NOMO-1 (cell line): Measurements from ENCODE around the gene BRPF1.
A peak's percentile ranks its signal among the peaks of the same experiment; 100 is the strongest.

ENCODE experiments used
- DNase-seq, 2 experiments: peaks; one replicate each; lab custom pipeline; 2025; ENCODE audit not compliant: unreplicated experiment in 2 of 2; lab: John Stamatoyannopoulos, UW

Gene BRPF1, protein sequence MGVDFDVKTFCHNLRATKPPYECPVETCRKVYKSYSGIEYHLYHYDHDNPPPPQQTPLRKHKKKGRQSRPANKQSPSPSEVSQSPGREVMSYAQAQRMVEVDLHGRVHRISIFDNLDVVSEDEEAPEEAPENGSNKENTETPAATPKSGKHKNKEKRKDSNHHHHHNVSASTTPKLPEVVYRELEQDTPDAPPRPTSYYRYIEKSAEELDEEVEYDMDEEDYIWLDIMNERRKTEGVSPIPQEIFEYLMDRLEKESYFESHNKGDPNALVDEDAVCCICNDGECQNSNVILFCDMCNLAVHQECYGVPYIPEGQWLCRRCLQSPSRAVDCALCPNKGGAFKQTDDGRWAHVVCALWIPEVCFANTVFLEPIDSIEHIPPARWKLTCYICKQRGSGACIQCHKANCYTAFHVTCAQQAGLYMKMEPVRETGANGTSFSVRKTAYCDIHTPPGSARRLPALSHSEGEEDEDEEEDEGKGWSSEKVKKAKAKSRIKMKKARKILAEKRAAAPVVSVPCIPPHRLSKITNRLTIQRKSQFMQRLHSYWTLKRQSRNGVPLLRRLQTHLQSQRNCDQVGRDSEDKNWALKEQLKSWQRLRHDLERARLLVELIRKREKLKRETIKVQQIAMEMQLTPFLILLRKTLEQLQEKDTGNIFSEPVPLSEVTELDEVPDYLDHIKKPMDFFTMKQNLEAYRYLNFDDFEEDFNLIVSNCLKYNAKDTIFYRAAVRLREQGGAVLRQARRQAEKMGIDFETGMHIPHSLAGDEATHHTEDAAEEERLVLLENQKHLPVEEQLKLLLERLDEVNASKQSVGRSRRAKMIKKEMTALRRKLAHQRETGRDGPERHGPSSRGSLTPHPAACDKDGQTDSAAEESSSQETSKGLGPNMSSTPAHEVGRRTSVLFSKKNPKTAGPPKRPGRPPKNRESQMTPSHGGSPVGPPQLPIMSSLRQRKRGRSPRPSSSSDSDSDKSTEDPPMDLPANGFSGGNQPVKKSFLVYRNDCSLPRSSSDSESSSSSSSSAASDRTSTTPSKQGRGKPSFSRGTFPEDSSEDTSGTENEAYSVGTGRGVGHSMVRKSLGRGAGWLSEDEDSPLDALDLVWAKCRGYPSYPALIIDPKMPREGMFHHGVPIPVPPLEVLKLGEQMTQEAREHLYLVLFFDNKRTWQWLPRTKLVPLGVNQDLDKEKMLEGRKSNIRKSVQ (N-terminal part only)

DNA sequence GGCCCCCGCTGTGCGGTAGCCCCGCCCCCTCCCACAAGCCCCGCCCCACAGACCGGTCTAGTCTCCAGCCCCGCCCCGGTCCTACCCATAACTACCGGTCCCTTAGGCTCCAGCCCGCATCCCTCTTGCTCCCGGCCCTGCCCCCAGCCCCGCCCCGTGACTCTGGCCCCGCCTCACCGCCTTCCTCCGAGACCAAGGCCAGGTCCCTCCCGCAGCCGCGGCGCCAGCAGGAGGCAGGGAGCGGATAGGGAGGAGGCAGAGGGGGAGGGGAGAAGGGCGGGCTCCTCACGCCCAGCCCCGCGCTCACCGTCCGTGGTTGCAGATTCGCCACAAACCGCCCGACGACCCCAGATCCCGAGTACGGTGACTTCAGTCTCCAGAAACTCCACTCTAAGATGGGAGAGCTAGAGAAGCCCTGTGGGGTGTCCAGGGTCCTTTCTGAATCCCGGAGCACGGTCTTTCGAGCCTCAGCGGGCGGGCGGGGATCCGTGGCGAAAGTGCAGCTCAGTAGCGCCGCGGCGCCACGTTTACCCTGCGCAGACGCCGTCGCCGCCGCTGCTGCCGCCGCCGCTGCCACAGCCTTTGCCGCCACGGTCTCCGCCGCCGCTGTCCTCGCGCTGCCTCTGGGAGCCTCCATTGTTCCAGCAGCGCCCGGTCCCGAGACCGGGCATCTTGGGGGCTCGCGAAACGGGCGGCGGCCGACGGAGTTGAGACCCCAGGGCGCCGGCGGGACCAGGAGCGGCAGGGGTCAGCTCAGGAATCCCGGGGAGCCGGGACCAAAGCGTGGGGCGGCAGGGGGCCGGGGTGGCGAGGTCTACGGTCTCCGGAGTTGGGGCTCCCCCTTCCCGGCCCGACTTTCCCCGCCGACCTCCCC is at the start of gene BRPF1:
Gene BRPF1, plus strand, starts transcription at position 530 of the 874 bp plus-strand sequence. CDS start 2,406 bp downstream, outside the sequence.
- DNase-seq: peak; percentile 95 to 98

DNA sequence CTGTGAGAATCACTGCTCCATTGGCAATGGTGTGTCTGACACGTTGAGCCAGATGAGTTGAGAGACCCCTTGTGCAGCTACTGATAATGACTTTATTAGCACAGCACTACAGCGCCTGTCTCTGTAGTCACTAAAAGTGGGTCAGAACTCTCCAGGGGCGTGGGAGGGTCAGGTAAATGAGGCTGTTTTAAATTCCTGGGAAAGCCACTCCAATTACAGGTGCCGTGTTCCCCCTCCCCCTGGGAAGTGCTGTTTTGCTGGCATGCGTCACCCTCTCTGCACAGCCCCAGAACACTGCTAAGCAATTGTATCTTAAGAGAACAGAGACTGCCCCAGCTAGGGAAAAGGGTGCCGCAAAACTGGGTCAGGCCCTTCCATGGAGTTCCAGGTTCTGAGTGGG is 49.4 kb upstream of the BRPF1 start:
- no peak for DNase-seq

DNA sequence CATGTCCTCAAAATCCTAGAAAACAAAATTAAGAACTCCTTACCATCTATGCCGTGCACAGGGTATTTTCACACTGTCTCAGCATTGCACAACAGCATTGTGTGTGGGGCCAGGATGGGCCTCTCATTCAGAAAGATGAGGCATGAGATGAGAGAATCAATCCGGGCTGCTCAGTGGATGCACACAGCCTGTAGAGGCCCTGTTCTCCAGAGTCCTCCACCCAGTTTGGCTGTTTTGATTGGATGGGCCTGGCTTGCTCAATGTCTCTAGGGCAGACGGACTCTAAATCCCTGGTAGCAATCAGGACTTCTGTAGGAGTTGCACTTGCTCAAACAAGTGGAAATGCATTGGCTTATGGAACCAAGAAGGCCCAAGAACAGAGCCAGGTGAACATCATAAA is 48.1 kb upstream of the BRPF1 start:
- no peak for DNase-seq

DNA sequence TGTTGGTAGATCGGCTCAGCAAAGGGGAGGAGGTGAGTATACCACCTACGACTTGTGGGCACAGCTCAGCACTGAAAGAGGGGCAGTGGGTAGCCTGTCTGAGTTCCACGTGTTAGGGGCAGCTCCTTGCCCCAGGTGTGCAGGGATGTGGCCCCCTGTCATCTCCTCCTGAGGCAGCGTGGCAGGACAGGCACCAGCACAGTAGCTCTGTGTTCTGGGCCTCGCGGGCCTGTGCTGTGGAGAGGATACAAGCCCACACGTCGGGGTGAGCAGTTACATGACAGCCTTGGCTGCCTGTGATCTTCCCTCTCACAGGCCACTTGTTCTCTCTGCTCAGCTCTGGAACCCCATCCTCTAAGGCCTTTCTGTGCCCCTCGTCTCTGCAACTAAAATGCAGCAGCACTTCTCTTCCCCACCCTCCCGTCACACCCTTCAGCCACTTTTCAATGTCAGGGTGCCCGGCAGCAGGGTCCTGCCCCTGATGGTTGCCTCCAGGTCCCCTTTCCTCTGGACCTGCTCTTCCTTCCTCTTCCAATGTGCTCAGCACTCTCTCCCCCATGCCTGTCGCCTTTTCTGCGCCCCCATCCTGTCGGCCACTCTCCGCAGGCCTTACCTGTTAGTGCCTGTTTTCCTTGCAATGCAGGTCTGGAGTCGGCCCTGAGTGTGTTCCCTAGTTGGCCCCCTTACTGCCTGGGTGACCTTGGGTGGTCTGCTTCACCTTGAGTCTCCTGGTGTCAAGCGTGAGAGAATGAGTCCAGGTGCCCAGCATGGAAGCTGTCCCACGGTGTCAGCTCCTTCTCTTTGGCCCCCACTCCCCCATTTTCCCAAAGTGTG is 46.1 kb upstream of the BRPF1 start:
- DNase-seq: no peak

DNA sequence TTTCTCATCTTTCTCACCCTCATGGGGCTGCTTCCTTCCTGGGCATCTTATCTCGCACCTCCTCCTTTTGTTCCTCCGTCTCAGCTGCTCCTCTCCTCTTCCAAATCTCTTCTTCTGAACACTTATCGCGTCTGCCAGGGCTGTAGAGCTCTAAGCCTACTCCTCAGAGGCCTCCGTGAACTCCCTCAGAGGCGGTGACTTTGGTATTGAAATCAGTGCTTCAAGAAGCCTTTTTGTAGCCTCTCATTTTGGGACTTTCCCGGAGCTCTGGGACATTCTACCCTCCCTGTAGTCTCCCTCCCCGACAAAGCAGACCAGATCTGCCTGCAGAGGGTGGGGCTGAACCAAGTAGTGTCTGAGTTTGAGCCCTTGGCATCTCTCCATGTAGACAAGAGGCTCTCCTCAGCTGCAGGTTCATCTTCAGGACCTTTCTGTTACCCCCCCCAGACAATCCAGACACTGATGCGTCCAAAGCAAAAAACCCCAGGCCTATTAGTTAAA is 45.4 kb upstream of the BRPF1 start:
- no peak for DNase-seq

DNA sequence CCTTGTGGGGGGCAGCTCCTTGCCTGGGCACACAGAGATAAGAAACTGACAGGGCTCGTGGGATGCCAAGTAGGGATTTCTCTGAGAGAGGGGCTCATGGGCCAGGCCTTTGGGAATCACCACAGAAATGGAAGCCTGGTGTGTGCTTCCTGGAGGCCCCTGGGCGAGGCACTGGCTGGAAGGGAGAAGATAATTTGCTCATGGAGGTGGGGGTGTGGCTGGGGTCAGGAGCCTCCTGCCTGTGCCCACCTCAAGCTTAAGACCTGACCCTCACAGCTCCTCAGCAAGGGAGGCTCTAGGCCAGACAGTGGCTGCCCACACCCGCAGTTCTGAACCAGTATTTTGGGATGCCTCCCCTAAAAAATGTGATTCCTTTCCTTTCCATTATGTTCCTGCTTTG is 44.8 kb upstream of the BRPF1 start:
- DNase-seq: no peak

DNA sequence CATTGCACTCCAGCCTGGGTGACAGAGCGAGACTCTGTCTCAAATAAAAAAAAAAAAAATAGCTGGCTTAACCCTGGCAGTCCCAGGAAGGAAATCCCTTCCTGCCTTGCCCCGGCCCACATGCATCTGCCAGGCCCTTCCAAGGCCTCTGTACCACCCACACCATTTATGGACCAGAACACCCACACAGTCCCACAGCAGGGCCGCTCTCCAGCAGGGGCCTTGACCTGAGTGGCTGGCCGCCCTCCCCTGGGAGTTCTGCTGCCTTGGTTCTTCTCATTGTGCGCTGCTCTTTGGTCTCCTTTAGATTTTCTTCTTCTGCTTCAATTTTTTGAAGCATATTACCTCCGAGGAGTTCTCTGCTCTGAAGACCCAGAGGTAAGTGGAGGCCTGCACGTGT is 44.0 kb upstream of the BRPF1 start:
- no peak for DNase-seq

DNA sequence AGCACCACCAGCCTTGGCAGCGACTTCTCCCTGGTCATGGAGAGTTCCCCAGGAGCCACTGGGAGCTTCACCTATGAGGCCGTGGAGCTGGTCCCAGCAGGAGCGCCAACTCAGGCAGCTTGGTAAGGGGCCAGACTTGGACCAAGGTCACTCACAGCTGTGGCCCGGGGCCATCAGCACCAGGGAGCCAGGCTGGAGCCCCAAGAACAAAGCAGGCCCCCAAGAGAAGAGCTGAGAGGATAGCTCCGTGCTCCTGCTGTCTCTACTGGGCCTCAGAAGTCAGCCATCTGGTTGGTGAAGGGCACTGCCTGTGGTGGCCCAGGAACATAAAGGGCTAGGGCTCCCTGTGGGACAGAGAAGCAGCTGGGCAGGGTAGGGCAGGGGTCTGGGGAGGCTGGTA is 42.6 kb upstream of the BRPF1 start:
- DNase-seq: no peak

DNA sequence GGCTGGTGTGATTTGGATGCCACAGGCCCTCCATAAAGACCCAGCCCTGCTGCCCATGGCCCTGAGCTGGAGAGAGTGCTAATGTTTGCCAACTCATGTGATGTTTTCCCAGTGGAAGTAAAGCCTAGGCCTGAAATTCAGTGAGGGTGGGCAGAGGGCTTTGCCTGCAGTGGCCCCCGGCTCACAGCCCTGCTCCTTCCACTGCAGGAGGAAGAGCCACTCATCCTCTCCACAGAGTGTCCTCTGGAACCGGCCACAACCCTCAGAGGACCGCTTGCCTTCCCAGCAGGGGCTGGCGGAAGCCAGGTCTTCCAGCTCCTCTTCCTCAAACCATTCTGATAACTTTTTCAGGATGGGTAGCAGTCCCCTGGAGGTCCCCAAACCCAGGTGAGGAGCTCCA is 41.8 kb upstream of the BRPF1 start:
- DNase-seq: no peak

DNA sequence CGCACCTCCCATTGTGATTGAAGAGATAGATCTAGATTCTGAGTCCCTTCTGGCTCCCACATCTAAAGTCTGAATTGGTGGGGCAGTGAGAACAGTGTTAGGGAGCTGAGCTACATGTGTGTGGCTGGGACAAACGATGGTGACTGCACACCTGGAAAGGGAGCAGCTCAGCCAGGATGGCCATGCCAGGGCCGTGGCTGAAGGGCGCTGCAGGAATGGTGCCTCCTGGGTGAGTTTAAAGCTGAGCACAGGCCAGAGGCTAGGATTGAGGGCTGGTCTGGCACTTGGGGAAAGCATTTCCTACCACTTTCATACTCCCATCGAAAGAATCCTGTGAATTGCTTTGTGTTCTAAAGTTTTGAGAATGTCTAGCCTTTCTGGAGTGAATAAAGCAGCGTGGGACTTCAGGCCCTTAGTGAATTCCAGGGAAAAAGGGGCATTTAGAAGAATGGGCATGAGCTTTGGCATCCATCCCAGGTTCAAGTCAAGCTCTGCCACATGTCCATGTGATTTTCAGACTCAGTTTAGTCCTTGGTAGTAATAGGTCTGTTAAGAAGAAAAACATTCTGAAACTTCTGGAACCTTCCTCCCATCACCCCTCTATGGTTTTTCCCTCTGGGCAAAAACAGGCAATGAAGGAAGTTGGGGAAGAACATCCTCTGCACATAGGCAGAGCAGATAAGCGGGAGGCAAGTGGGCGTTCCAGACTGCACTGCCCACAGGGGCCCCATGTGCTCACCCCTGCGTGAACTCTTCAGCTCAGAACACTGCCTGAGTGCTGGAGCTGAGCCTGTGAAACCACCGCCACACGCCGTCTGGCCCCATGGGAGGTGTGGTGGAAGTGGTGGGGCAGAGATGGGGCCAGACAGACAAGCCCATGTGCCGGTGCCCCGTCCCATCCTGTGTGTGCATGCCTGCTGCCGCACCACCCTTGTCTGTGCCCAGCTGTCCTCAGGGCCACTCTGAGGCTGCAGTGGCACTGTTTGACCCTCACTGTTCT is 40.8 kb upstream of the BRPF1 start:
- no peak for DNase-seq

DNA sequence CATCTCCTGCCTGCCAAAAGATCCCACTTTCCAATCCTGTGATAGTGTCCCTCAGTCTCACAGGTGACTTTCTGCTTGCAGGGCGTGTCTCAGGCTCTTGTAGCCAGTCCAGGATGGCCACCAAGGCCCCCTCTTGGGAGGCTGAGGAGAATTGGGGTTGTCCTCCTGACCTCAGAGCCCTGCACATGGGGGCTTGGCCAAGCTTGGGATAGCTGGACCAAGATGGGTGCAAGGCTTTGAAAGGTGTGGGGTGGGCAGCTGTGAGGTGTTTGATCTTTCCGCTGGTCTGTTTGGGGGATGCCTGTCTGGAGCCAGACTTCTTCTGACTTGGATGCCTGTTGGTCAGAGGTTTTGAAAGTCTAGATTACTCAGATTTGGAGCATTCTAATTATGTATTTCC is 39.9 kb upstream of the BRPF1 start:
- DNase-seq: no peak

DNA sequence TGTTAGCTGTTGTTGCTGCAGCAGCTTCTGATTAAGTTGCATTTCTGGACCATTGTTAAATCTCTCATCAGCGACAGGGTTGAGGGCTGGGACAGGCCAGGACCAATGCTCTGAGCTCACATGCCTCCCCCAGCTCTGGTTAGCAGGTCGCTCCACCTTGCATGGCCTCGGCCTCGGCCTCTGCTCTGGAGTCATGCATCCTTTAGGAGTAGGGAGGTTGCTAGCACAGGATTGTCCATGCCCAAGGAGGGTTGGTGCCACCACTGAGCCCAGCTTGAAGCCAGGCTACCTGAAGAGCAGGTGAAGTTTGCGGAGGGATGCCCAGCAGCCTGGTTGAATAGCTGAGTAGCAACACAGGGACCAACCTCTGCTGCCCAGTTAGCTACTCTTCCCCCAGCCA is 39.1 kb upstream of the BRPF1 start:
- no peak for DNase-seq

DNA sequence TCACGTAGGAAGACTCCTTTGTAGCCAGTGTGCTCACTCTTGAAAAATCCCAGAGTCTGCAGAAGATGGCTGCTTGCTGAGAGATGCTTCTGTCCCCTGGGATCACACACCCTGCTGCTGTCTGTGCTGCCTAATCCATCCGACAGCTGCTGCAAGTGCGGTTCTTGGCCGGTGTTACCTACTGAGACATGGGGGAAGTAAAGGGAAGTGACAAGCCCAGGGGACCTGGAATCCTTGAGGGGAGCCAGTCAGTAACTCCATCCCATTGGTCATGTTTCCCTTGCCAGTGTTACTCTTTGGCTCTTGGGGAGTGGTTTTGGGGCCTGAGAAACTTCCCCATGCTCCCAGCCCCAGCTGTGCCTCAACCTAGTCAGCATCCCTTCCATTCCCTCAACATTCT is 36.2 kb upstream of the BRPF1 start:
- no peak for DNase-seq

DNA sequence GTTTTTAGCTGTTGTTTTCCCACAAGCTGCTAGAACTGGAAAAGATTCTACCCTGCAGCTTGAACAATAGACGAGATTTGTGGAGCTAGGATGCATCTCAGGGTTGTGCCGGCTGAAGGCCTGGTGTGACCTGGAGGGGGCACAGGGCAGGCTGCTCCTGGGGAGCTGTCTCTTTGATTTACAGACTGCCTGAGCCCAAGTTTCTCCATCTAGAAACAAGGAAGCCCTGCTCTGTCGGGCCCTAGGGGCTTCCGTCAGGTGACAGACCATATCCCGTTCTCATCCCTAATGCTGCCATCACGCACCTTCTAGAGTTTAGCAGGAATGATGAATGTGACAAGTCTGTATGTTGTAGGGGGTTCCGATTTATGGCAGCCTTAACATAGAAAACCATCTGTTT is 35.8 kb upstream of the BRPF1 start:
- DNase-seq: no peak

DNA sequence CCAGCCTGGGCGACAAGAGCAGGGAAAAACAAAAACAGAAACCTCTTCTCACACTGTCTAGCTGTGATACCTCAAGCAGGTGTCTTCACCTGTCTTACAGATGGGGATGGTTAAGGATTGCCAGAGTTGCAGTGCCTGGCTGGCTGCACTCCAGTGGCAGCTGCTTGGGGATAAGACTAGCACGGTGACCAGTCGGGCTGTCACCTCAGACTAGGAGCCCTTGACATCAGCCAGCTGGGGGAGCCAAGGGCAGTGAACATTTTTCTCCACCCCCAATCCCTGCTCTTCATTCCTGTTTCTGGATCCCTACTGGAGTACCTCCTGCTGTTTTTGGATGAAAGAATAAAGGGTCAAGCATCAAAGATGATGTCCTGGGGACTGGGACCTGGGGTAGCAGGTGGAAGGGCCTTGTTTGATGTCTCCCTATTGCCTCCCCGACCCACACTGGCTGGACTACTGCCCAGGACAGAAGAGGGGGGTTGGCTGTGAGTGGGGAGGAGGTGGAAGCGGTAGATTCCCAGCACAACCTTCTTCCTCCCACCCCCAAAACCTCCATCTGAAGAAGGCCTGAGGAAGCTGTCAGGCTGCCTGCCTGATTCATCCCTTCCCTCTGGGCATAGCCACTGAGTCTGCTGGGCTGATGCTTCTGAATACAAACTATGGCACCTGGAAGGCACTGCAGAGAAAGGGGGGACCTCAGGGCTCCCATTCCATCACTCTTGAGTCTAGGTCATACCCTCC is 34.9 kb upstream of the BRPF1 start:
- no peak for DNase-seq

DNA sequence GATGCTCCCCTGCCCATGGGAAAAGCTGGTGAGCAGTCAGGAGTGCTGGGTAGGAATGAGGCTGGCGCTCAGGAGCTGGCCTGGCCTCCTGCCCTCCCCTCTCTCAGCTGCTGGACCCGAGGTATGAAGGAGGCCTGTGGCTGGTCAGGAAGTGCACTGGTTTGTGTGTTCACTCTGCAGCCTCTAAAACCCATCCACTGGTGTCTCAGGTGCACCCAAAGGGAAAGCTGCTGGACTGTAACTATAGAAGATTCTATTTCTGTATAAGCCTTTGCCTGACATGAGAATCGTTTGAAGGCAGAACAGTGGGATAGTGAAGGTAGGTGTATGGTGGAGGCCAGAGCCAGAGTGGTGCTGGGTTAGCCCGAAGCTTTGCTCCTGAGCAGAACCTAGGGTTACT is 33.6 kb upstream of the BRPF1 start:
- DNase-seq: no peak

DNA sequence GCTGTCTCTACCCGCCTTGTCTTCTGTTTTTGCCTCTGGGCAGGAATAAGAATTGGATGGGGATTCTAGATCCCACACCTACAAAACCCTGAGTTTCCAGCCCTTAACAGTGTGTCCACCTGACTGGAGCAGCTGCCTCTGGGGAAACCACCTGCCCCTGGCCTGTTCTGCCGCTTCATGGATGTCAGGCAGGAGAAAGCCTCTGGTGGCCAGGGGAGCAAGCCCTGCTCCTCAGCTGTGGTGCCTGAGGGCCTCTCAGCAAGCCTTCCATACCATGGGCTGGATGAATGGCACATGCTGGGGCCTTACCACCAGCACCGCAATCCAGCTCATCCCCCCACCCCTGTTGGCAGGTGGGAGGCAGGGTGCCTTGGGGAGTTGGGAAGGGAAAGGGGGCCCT is 33.2 kb upstream of the BRPF1 start:
- DNase-seq: no peak
